Cardiac muscle cell (in vitro differentiated cells and primary cell): ENCODE results near the gene FADS3. TPM values are rescaled to one million over a fixed set of nuclear protein-coding genes. Genes with fewer than 3 reads are reported as not detected.

Experiments used
- DNase-seq, 2 donors: peaks; one replicate each; pipeline versions ENCODE4 v3.0.0 to v3.0.0-alpha.2; 2010 to 2017; ENCODE audit warnings: low read depth in 1 of 2, low spot score in 1 of 2
- H3K27ac ChIP-seq: fragments of 200-600 bp; sonication (generic); 2 replicates; pipeline ENCODE4 v1.5.1; 2016
- H3K27me3 ChIP-seq: fragments of 200-600 bp; sonication (generic); 2 replicates; pipeline ENCODE4 v1.6.0; 2016; ENCODE audit warnings: control low read depth
- H3K36me3 ChIP-seq: fragments of 200-600 bp; sonication (generic); 2 replicates; pipeline ENCODE4 v1.5.1; 2016; ENCODE audit warnings: control low read depth
- H3K4me1 ChIP-seq: fragments of 200-600 bp; sonication (generic); 2 replicates; pipeline ENCODE4 v1.8.1; 2017; ENCODE audit warnings: low read depth, mild to moderate bottlenecking, mixed run types
- H3K4me3 ChIP-seq: fragments of 200-600 bp; sonication (generic); 2 replicates; pipeline ENCODE4 v1.5.1; 2016; ENCODE audit warnings: mild to moderate bottlenecking
- H3K9me3 ChIP-seq: fragments of 200-600 bp; sonication (generic); 2 replicates; pipeline ENCODE4 v1.5.1; 2017; ENCODE audit warnings: low read depth, mild to moderate bottlenecking, control low read depth
- CTCF ChIP-seq: IDR thresholded peaks from 2 replicates; pipeline ENCODE4 v1.5.1; 2012; ENCODE audit warnings: low read depth, mild to moderate bottlenecking, low read length
- polyA plus RNA-seq: library from polyadenylated mRNA; unstranded; fragments of >200 nt; fragmentation: Nextera tagmentation; extraction: Ambion mirVana; gene quantifications from 2 replicates; pipeline ENCODE4 v1.2.1, GENCODE V29; 2016
- total RNA-seq: library from RNA; depleted of rRNA; stranded (reverse); fragments of >200 nt; gene quantifications from 2 replicates; pipeline ENCODE4 v1.2.3, GENCODE V29; 2016

The FADS3 gene
- total RNA-seq (42.0 and 42.9 TPM in 2 replicates), polyA plus RNA-seq (45.0 and 48.0 TPM in 2 replicates)

GRCh38 chr11:61891331-61892084 lies at the start of gene FADS3:
Gene FADS3, minus strand, starts transcription at chr11:61891545. Its CDS starts 164 bp downstream, at chr11:61891381.
- peak; percentile 89 to 94 for DNase-seq
- H3K36me3 ChIP-seq, result no peaks in the 10 kb centered on the region
- no peaks in the 10 kb centered on the region for H3K27me3 ChIP-seq
- H3K9me3 ChIP-seq, result no peaks in the 10 kb centered on the region
- H3K4me1 ChIP-seq, result no peaks in the 10 kb centered on the region
- no peak for TF ChIP-seq CTCF
- no peak within 1 kb of the TSS for H3K27ac ChIP-seq
- H3K4me3 ChIP-seq, result peak within 1 kb of the TSS; percentile 81

GRCh38 chr11:61940466-61940865 lies 49.1 kb upstream of the FADS3 start:
- Histone ChIP-seq H3K4me3 (no peak overlapping the region), H3K27me3 (no peaks in the 10 kb centered on the region), H3K4me1 (no peaks in the 10 kb centered on the region), H3K9me3 (no peaks in the 10 kb centered on the region), H3K27ac (no peak overlapping the region), H3K36me3 (no peaks in the 10 kb centered on the region)
- no peak for TF ChIP-seq CTCF
- DNase-seq, result no peak

- no peak for DNase-seq
- H3K9me3 ChIP-seq, result no peaks in the 10 kb centered on the region
- H3K4me3 ChIP-seq, result no peak overlapping the region
- no peak overlapping the region for H3K27ac ChIP-seq
- no peaks in the 10 kb centered on the region for H3K4me1 ChIP-seq
- TF ChIP-seq CTCF, result no peak
- no peaks in the 10 kb centered on the region for H3K27me3 ChIP-seq
- H3K36me3 ChIP-seq, result no peaks in the 10 kb centered on the region
Measured at GRCh38 chr11:61935861-61936260, 44.5 kb upstream of the FADS3 start.

GRCh38 chr11:61930933-61931332 lies 39.6 kb upstream of the FADS3 start:
- no peak for TF ChIP-seq CTCF
- DNase-seq, result no peak
- H3K9me3 ChIP-seq, result no peaks in the 10 kb centered on the region
- no peaks in the 10 kb centered on the region for H3K4me1 ChIP-seq
- H3K36me3 ChIP-seq, result no peaks in the 10 kb centered on the region
- no peak overlapping the region for H3K27ac ChIP-seq
- H3K27me3 ChIP-seq, result no peaks in the 10 kb centered on the region
- no peak overlapping the region for H3K4me3 ChIP-seq

- TF ChIP-seq CTCF, result no peak
- no peaks in the 10 kb centered on the region for H3K36me3 ChIP-seq
- H3K9me3 ChIP-seq, result no peaks in the 10 kb centered on the region
- H3K4me3 ChIP-seq, result no peak overlapping the region
- no peak overlapping the region for H3K27ac ChIP-seq
- no peaks in the 10 kb centered on the region for H3K27me3 ChIP-seq
- H3K4me1 ChIP-seq, result peaks cover 4% of the 10 kb centered on the region
- DNase-seq, result peak in 1 of 2 donors; percentile 61
Measured at GRCh38 chr11:61928606-61929005, 37.3 kb upstream of the FADS3 start.
